NCI-H2196 (cell line): ENCODE results near the gene NCKAP5.
"Not testable (repeated sequence)": the region's sequence is repeated elsewhere in the genome, so short reads cannot be mapped to it uniquely, and the experiment has no call there.

Experiments used
- DNase-seq: peaks from one replicate; lab custom pipeline; 2025; ENCODE audit not compliant: unreplicated experiment; lab: John Stamatoyannopoulos, UW

NCKAP5 gene

DNA sequence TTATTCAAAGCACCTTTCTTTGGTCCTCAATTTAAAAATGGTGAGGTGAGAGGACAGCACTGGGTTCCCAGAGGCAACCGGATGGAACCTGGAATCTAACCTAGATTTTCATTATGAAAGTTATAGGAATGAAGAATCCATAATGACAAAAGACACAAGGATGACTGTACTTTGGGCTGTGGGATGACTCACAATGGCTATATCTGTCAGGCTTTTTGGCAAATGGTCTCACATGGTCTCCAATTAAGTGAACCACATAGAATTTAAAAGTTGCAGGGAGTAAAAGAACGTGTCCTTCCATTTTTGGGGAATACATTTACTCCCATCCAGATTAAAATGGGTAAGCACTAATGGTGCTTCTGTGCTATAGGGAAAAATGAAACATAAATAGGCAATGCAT lies 866.5 kb downstream of the NCKAP5 start:
- DNase-seq: no peak

DNA sequence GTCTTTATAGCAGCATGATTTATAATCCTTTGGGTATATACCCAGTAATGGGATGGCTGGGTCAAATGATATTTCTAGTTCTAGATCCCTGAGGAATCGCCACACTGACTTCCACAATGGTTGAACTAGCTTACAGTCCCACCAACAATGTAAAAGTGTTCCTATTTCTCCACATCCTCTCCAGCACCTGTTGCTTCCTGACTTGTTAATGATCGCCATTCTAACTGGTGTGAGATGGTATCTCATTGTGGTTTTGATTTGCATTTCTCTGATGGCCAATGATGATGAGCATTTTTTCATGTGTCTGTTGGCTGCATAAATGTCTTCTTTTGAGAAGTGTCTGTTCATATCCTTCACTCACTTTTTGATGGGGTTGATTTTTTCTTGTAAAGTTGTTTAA lies 868.5 kb downstream of the NCKAP5 start:
- DNase-seq: not testable (repeated sequence)

DNA sequence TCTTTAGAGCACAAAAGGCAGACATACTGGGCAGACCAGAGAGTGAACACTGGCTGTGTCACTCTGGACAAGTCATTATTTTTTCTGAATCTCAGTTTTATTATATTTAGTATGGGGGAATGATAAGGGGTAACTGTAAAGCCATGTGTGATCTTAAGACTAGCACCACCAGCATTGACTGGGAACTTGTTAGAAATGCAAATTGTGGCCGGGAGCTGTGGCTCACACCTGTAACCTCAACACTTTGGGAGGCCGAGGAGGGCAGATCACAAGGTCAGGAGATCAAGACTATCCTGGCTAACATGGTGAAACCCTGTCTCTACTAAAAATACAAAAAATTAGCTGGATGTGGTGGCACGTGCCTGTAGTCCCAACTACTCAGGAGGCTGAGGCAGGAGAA lies 869.9 kb downstream of the NCKAP5 start:
- not testable (repeated sequence) for DNase-seq

DNA sequence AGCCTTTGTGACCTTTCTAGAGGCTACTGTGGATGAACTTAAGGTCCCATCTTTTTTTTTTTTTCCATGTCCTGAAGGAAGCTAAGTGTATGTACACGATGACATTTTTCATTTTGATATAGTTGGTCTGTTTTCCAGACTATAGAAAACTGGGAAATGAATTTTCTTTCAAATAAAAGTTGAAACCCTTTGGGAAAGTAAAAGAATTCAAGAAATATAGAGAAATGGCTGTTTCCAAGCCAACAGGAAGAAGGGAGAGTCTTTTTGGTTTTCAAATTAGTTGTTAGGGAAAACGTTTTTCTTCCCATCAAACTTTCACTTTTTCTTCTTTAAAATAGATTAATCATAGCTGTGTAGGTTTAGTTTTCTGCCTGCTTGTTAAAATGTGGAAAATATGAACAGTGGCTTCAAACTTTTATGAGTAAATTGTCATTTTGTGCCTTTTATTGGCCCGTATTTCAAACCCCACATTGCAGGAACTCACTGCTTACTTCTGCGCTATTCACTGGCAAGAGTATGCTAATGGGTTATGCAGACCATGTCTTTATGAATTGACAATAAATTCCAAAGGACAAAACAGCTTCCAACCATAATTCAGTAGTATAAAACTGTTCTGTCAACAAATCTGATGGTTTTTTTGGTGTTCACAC lies 870.6 kb downstream of the NCKAP5 start:
- no peak for DNase-seq

DNA sequence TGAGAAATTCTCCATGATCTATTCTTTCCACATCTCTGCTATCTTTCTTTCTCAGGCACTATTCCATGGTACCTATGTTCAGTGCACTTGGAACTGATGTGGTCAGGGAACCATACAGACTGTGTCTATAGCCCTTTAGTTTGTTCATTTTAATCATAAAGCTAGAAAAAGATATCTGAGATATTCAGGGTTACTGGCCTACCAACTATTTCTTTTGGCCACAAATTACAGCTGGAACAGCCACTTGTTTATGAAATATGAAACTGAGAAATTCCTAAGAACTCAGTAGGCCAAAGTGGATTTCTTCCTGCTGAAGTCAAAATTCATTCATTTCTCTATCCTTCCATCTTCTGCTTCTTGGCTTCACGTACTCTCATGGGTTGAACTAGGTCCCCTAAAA lies 875.4 kb downstream of the NCKAP5 start:
- DNase-seq: no peak

DNA sequence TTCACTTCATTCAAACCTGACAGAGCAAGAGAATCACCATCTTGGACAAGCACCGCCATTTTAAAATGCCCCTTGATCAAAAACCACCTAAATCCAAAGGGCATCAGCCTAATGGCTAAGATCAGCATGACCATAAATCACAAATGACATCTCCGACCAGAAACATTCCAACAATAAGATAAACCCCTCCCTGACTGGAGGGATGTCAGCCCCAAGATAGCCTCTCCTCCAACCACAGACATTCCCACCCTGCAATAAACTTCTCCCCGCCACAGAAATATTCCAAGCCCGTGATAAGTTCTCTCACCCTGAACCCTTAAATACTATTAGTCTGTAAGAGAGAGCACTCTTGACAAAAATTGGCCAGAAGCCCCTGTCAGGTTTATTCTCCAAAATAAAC lies 876.7 kb downstream of the NCKAP5 start:
- DNase-seq: no peak

DNA sequence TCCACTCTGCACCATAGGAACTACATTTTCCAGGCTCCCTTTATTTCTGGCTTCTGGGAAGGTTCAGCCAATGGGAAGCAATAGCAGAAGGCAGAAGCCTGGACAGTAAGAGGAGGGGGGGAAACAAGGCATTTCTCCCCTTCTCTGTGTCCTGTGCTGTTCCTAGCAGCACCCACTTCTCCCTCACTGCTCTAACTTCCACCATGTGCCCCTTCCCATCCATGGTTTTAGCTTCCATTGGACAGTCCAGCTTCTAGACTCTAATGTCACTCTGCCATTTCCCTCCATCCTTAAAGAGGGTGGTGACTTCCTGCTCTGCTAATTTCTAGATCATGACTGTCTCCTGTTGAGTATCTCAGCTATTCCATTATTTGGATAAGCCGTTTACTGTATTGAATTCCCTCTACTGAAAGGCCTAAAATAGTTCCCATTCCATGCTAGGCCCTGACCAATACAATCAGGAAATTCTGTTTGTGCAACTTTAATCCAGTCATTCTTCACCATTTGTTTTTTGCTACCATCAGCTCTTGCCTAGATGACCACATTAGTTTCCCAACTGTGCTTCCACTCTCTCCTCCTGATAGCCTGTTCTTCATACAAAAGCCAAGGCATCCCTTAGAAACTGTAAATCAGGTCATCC lies 877.5 kb downstream of the NCKAP5 start:
- no peak for DNase-seq

DNA sequence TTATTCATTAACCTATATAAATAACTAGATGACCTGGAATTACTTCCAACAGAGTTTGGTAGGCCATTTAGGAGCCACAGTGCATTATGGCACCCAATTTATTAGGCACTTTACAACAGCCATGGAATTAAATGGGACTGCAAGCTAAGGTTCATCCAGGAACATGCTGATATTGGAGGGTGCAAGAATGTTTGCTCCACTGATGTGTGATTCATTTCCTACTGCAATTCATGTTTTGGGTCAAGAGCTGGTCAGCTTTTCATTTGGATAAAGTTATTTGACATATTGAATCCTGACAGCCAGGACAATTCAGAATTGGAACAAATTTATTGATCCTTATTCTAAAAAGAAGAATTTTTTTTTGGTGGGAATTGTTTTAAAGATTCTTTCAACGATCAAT lies 886.5 kb downstream of the NCKAP5 start:
- DNase-seq: no peak

DNA sequence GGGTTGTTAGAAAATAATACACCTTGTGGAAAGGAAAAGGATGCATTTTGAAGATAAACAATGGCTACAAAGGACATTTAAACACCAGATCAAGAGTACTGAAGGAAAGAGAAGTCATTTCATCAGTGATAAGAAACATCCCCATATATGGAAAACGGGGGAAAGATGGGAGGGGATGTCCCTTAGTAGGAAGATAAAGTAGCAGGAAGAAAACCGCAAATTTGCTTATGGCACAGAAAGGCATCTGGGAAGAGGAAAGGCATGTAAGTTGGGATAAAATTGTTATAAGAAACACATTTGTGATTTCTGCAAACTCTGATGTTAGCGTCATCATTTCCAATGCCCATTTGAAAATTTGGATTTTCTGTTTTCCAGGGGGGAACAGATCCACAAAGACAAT lies 887.7 kb downstream of the NCKAP5 start:
- DNase-seq: no peak

DNA sequence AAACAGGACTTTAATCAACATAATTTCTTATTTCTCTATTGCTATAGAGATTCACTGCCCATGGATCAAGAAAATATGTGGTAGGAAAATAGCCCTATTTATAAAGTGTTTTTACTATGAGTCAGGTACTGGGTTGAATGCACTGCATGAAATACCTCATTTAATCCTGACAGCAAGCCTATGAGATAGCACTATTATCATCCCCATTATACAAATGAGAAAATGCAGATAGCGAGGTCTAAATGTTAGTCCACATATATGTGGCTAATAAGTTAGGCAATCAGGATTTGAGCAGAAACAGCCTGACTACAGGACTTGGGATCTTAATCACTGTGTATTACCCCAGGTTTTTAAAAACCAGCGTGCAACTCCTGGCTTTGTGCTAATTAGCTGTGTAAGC lies 889.8 kb downstream of the NCKAP5 start:
- no peak for DNase-seq

DNA sequence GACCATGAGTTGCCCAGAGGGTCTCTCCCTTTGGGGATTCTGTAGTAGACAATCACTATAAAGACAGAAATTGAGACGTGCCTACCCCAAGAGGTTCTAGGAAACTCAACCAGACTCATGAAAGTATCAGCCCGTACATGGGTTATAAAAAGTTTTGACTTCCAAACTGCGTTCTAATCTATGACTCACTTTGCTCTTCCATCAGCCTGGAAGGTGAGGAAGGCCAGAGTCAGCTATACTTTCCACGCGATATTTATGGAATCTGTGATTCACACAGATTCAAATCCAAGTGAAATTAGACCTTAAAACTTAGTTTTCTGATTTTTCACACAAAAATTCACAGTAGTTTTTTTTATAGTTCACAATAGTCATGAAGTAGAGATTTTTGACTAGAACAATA lies 890.6 kb downstream of the NCKAP5 start:
- no peak for DNase-seq

DNA sequence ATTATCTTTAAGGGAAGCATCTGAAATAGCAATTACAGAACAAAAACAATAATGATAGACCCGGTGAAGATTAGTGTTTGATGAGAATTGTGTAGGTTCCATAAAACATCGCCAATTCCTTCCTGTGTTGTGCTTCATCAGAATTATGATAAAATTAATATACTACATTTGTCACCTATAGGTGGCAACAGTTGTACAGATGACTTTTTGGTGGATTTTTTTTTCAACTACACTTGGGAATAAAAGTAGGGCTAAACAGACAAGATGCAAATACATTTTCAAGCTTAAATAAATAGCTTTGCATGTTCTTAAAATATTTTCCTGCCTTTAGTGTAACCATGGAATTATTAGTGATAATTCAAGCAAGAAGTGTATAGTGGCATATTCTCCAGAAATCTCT lies 891.3 kb downstream of the NCKAP5 start:
- DNase-seq: no peak

DNA sequence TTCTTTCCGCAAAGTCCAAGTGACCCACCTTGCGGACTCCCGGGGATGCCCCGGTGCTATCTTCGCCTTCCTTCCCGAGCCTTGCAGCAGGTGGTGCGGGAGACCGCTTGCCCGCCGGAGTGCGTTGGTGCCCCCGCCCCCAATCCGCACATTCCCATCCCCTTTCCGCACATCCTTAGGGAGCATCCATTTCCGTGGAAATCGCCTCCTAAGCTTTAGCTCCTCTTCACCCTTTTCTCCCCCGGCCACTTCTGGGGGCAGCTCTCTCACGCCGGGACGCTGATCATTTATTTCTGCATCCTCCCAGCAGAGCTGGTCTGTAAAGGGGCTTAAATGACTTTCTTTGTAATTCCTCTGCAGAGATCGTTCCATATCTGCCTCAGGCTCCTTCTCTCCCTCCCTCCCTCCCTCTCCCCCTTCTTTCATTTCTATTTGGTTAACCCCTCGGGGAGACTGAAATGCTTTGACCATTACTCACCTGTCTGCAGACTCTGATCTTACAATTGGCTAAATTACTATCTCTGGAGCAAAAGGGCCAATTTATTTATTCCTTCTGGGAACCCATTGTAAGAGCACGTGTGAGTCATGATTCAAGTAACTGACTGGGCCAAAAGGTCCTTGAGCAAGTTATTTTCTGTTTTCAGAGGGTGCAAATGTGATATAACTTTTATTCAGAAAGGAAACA lies 897.0 kb downstream of the NCKAP5 start:
- DNase-seq: no peak

DNA sequence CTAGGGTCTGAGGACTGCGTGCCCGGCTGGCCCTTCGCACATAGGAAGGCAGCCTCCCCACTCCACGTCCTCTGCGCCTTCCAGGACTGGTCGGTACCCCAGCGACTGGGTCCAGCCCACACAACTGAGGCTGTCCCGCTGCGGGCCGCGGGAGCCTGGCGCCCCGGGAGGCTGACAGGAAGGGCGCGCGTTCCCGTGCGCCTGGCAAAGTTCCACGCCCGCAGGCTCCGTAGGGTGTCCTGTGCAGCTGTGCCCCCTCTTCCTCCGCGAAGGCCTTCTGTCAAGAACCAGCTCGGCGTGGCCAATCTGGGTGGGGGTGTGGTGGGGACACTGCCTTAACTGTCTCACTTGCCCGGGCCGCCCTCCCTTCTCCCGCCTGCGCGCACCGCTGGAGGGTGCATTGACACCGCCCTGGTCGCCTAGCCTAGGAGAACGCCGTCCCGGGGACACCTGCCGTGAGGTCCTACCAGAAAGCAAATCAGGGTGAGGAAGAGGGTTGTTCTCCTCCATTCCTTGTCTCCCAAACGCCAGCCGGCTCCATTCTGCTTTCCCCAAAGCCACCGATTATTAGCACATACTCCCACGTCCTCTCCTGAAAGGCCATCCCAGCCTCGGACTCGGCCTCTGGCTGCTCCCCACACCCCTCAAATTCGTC lies 897.6 kb downstream of the NCKAP5 start:
- DNase-seq: peak; percentile 50

DNA sequence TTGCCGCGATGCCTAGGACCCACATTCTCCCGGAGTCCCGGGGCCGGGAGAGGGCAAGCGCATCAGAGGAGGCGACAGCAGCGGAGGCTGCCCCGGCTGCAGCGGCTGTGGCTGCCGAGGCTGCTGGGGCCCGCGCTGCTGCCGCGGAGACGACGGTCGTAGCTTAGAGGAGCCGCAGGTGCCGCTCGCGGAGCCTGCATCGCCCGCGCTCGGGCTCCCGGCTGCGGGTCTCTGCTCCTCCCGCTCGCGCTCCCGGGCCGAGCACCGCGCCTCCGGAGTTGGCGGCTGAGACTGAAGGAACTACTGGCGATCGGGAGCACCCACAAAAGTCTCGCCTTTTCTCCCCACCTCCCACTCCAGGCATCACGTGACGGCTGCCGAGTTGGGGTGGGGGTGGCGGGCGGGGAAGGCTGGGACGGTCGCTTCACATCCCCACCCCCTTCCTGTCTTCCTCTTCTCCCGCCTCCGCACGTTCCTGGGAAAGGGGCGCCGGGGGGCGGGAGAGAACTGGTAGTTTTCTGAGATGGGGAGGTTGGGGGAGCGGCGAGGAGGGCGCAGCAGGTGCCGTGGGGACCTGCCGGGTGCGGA lies 898.3 kb downstream of the NCKAP5 start, which contains the start of gene LYPD1:
LYPD1 (minus strand) TSS at position 298 of the 588 bp plus-strand sequence; CDS start at position 25, 273 bp downstream.
- DNase-seq: peak; percentile 40

DNA sequence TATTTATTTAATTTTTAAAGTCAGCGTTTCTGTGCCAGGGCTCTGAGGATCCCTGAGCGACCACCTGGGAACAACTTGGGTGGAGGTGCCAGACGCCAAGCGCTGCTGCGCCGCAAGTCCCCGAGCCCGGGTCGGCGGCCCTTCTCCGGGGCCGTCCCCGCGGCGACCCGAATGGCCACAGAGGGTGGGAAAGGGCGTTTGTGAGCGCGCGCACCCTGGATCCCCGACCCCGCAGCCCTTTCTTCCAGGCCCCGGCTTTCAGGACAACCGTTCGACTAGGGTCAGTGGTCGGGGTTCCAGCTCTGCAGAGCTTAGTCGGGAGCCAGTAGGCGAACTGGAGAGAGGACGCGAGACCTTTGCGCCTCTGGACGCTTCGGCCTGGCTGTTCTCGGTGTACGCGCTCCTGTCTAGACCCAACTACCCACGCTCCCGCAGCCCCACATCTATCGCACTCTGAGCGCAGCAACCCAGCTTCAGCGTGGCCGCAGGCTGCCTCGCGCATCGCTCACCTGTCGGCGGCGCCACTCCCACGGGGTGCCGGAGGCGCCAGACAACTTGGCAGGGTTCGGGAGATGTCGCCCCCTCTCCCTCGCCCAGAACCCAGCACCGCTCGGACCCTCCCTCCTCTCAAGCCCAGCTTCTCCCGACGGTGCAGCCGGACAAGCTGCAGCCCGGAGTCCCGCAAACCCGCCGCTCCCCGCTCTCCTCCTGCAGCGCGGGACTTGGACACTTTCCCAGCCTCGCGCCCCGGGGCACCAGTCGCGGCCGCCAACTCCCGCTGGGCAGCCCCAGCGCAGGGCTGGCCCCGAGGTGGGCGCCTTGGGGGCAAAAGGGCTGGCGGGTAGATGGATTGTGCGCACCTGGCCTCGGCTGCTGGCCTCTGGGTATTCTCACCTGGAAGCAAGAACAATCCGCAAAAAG lies 899.0 kb downstream of the NCKAP5 start:
- peak; percentile 17 for DNase-seq

DNA sequence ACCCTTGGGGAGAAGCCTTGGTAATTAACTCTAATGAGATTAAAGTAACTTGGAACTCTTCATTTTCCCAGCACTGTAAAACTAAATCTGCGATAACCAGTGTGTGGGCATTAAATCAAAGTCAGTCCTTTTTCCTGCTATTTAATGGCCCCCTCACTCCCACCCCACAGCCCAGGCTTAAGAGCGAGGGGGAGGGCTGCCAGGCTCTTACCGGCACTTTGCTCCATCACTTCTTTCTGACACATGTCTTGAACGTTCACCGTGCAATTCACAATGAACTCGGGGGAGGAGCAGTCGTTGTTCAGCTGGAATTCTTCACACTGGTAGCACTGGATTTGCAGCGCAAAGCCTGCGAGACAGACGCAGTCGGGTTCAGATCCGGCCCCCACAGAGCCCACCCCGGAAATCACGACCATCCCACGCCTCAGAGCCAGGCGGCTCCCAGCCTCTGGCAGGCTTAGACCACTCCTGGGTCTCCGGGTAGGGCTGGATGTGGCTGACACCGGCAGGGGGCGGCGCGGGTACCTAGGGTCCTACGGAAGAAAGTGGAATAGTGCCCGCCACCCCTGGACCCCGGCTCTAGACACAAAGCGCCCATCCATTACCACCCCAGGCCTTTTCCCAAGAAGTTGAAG lies 900.0 kb downstream of the NCKAP5 start:
- DNase-seq: no peak

DNA sequence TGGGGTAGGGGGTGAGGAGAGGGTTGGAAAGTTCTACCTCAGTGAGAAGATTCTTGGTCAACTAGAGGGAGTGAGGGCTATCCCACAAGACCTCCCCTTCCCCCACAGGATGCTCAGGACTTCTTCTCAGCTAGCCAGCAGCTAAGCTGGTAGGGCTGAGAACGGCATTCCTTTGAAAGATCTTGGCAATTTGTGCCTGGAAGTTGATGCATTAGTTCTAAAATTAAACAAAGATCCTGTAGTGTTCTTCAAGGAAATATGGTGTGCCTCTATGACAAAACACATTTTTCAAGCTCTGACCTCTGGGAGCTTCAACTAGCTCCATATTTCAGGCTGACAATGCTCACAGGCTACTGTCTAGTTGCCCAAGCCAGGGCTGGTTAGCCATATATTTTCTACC lies 900.6 kb downstream of the NCKAP5 start:
- no peak for DNase-seq

DNA sequence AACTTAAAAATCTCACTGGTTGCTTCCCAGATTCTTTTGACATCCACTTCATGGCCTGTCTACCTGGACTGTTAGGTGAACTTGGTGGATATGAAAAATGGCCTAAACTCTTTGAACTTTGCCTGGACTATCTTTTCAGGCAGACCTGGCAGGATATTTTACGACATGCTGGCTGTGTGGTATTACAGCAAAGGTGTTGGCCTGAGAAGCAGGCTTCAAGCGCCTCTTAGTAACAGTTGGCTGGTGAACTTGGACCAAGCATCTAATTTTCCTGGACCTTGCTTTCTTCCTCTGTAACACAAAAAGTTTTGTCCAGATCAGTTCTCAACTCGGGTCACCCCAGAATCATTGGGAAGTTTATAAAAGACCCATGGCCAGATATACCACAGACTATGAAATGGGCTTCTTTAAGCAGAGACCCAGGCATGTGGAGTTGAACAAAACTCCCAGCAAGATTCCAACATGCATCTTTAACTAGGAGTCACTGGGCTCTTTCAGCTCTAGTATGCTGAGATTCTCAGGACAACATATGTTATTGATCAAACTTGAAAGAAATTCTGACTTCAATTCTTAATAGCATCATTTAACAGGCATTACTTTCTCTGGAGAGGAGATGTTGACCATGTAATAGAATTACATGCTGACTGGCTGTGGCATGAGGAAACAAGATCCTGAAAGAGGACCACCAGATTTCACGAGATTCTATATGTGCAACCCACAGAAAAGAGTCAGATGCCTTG lies 902.7 kb downstream of the NCKAP5 start:
- no peak for DNase-seq
